HCT116 (cell line): Measurements from ENCODE around the gene TDRD9. TPM values are rescaled to one million over a fixed set of nuclear protein-coding genes. Genes with fewer than 3 reads are reported as not detected.
"Not testable (repeated sequence)": the region's sequence is repeated elsewhere in the genome, so short reads cannot be mapped to it uniquely, and the experiment has no call there.

ENCODE experiments used
- ATAC-seq: fragments of 200-7000 bp; cut with Tn5 transposase; 2 replicates; pipeline ENCODE4 v1.9.1; 2020; ENCODE audit warnings: mild to moderate bottlenecking, moderate library complexity
- BruUV-seq: library from RNA; stranded (reverse); fragments of 400-500 nt; replicated peaks from 2 replicates; lab custom pipeline; 2021; lab: Mats Ljungman, UMichigan
- CTCF ChIA-PET: fragments of 300-600 bp; sonication (Branson Sonifier 250); formaldehyde crosslinking; loops from one replicate; lab custom pipeline; 2021; ENCODE audit warnings: antibody characterized with exemption; lab: Charles Lee
- POLR2A ChIA-PET: fragments of 300-600, 350-600 bp; sonication (Branson Sonifier 250); formaldehyde crosslinking; loops from one replicate; lab custom pipeline; 2021; ENCODE audit warnings: antibody characterized with exemption; lab: Charles Lee
- RAD21 ChIA-PET, 2 experiments: fragments of 300-600 bp; sonication (Branson Sonifier 250); formaldehyde crosslinking; loops; one replicate each; lab custom pipeline; 2023; ENCODE audit warnings: low total read pairs in 2 of 2; ENCODE audit not compliant: uncharacterized antibody in 2 of 2, unreplicated experiment in 2 of 2, low non-redundant PET in 1 of 2; lab: Charles Lee
- DNase-seq: peaks from one replicate; pipeline ENCODE4 v3.0.0-alpha.2; 2010; ENCODE audit warnings: low read depth, low spot score
- H2AFZ ChIP-seq: fragments of 200-600 bp; shearing (Covaris generic), sonication (generic); 2 replicates; pipeline ENCODE4 v1.6.1; 2017; ENCODE audit warnings: low read depth, mixed run types, mixed read lengths, antibody characterized with exemption, low read length; ENCODE audit not compliant: poor library complexity, severe bottlenecking
- H3K27ac ChIP-seq: 2 replicates; pipeline ENCODE4 v1.5.1; 2012; ENCODE audit warnings: low read depth, low read length
- H3K27me3 ChIP-seq: fragments of 200-600 bp; sonication (generic); 2 replicates; pipeline ENCODE4 v1.6.1; 2016; ENCODE audit warnings: mixed run types, low read length, mixed read lengths; ENCODE audit not compliant: insufficient read depth
- H3K36me3 ChIP-seq, 2 experiments: fragments of 200-500 bp in 1 of 2; fragments of 200-600 bp in 1 of 2; sonication (Bioruptor generic) in 1 of 2; sonication (generic) in 1 of 2; 2 replicates each; pipeline versions ENCODE4 v1.5.1 to v1.6.1; 2014 to 2016; ENCODE audit warnings: low read length in 2 of 2, inconsistent platforms in 1 of 2, mixed read lengths in 1 of 2, mixed run types in 1 of 2; ENCODE audit not compliant: insufficient read depth in 2 of 2, control insufficient read depth in 1 of 2
- H3K4me1 ChIP-seq, 2 experiments: fragments of 200-600 bp in 1 of 2; sonication (generic) in 1 of 2; 2 replicates each; pipeline versions ENCODE4 v1.5.1 to v1.6.1; 2012 to 2017; ENCODE audit warnings: low read length in 2 of 2, inconsistent platforms in 1 of 2, mild to moderate bottlenecking in 1 of 2, mixed read lengths in 1 of 2, mixed run types in 1 of 2, moderate library complexity in 1 of 2; ENCODE audit not compliant: insufficient read depth in 2 of 2, control insufficient read depth in 1 of 2
- H3K4me2 ChIP-seq: fragments of 200-600 bp; sonication (generic); 2 replicates; pipeline ENCODE4 v1.6.1; 2017; ENCODE audit warnings: mixed run types, low read length, mixed read lengths
- H3K4me3 ChIP-seq, 2 experiments: fragments of 200-600 bp in 1 of 2; sonication (generic) in 1 of 2; replicated peaks in 1 of 2; 2 replicates each; pipeline ENCODE4 v1.5.1; 2011 to 2016; ENCODE audit warnings: low read length in 2 of 2, control low read depth in 1 of 2, low read depth in 1 of 2, mild to moderate bottlenecking in 1 of 2, mixed read lengths in 1 of 2, mixed run types in 1 of 2
- H3K79me2 ChIP-seq: fragments of 200-600 bp; sonication (generic); 2 replicates; pipeline ENCODE4 v1.6.1; 2017; ENCODE audit warnings: mild to moderate bottlenecking, mixed run types, low read length, moderate library complexity, mixed read lengths; ENCODE audit not compliant: insufficient read depth
- H3K9ac ChIP-seq: fragments of 200-600 bp; sonication (generic); 2 replicates; pipeline ENCODE4 v1.6.1; 2016; ENCODE audit warnings: low read length, mixed read lengths
- H3K9me2 ChIP-seq: fragments of 200-600 bp; sonication (generic), shearing (Covaris generic); 2 replicates; pipeline ENCODE4 v1.6.1; 2017; ENCODE audit warnings: mixed run types, mild to moderate bottlenecking, moderate library complexity; ENCODE audit not compliant: insufficient read depth
- H3K9me3 ChIP-seq, 2 experiments: fragments of 200-500 bp in 1 of 2; fragments of 200-600 bp in 1 of 2; sonication (Bioruptor generic) in 1 of 2; sonication (generic) in 1 of 2; 2 replicates each; pipeline ENCODE4 v1.6.1; 2014 to 2017; ENCODE audit warnings: low read length in 2 of 2, mixed read lengths in 2 of 2, inconsistent platforms in 1 of 2, low read depth in 1 of 2, mild to moderate bottlenecking in 1 of 2, mixed run types in 1 of 2, moderate library complexity in 1 of 2; ENCODE audit not compliant: control insufficient read depth in 1 of 2, insufficient read depth in 1 of 2
- H4K20me1 ChIP-seq: fragments of 200-600 bp; sonication (generic), shearing (Covaris generic); 2 replicates; pipeline ENCODE4 v1.6.1; 2017; ENCODE audit warnings: mixed run types, mild to moderate bottlenecking, moderate library complexity; ENCODE audit not compliant: insufficient read depth
- CTCF ChIP-seq, 3 experiments: fragments of 200-600 bp in 1 of 3; sonication (generic) in 1 of 3; IDR thresholded peaks in 2 of 3; conservative IDR thresholded peaks in 1 of 3; 2 replicates each; pipeline ENCODE4 v1.5.1; 2012 to 2017; ENCODE audit warnings: low read depth in 2 of 3, low read length in 2 of 3, antibody characterized with exemption in 1 of 3, borderline replicate concordance in 1 of 3, control low read depth in 1 of 3, mild to moderate bottlenecking in 1 of 3, mixed read lengths in 1 of 3, mixed run types in 1 of 3, moderate library complexity in 1 of 3; ENCODE audit not compliant: insufficient read depth in 1 of 3
- MAX ChIP-seq: IDR thresholded peaks from 2 replicates; pipeline ENCODE4 v1.6.1; 2012
- intact Hi-C: fragments of 100-400 bp; cut with micrococcal nuclease; formaldehyde crosslinking; loops from 2 replicates; pipeline ENCODE4 v1.10.0; 2022
- total RNA-seq: library from RNA; stranded (reverse); gene quantifications from one replicate; pipeline ENCODE4 v1.2.1, GENCODE V29; 2021; ENCODE audit not compliant: unreplicated experiment

Gene TDRD9
- total RNA-seq, 1 experiment from 2014 or later = not detected

- TF ChIP-seq MAX = peak; percentile 78
- peak; percentile 81 to 99 (median 87) for TF ChIP-seq CTCF (IDR thresholded peaks at IDR 0.05 in 2 of 3, conservative IDR thresholded peaks at IDR 0.05 in 1 of 3; ENCODE audit: borderline replicate concordance in 1 of 3, insufficient read depth in 1 of 3, low read depth in 2 of 3, low read length in 2 of 3)
Observed at GRCh38 chr14:103920981-103921854, 7.0 kb upstream of the TDRD9 start (continued).

GRCh38 chr14:103921855-103922200, 6.4 kb upstream of the TDRD9 start:
- DNase-seq, H3K27ac ChIP-seq, BruUV-seq, H4K20me1 ChIP-seq, H3K27me3 ChIP-seq, H3K9ac ChIP-seq, H3K36me3 ChIP-seq, H3K9me3 ChIP-seq, intact Hi-C loops, ATAC-seq, H3K9me2 ChIP-seq, RAD21 ChIA-PET: not testable (repeated sequence)
- peaks cover 45% of the 10 kb centered on the region for H3K79me2 ChIP-seq
- ChIA-PET CTCF (interaction anchor here (0.5 to 0.9 kb wide), 4 partner anchors 9 to 134 kb away, joined by 3 to 4 read pairs (median 3); no protein-coding TSS in a partner anchor), POLR2A (interaction anchor here (1.2 kb wide), 1 partner anchor 12 kb away, joined by 3 read pairs; no protein-coding TSS in a partner anchor)
- peak overlapping the region; percentile 88 for H3K4me2 ChIP-seq
- peak overlapping the region; percentile 70 for H2AFZ ChIP-seq
- peak overlapping the region; percentile 32 to 94 for H3K4me3 ChIP-seq
- peaks cover 6 to 16% of the 10 kb centered on the region in 2 experiments; a peak in 3 of 4 replicates for H3K4me1 ChIP-seq
